Tibial nerve (tissue), 4 donors: ENCODE results near the gene TBX1. TPM values are rescaled to one million over a fixed set of nuclear protein-coding genes. Genes with fewer than 3 reads are reported as not detected.

Experiments
- DNase-seq, 2 donors: peaks; one replicate each; pipeline ENCODE4 v3.0.0-alpha.2; 2019; ENCODE audit warnings: low spot score in 2 of 2
- H3K27ac ChIP-seq, 4 donors: fragments of 200-600 bp; sonication (generic) in 3 of 4; one replicate each; pipeline ENCODE4 v1.5.1; 2017 to 2019; ENCODE audit warnings: mild to moderate bottlenecking in 1 of 4
- H3K27me3 ChIP-seq, 2 donors: fragments of 200-600 bp; sonication (generic) in 1 of 2; one replicate each; pipeline versions ENCODE4 v1.5.1 to v1.6.0; 2017 to 2019
- H3K36me3 ChIP-seq, 3 donors: fragments of 200-600 bp; sonication (generic); one replicate each; pipeline ENCODE4 v1.5.1; 2018 to 2019
- H3K4me1 ChIP-seq, 4 donors: fragments of 200-600 bp; sonication (generic) in 3 of 4; one replicate each; pipeline ENCODE4 v1.5.1; 2017 to 2019
- H3K4me3 ChIP-seq, 4 donors: fragments of 200-600 bp; sonication (generic) in 3 of 4; one replicate each; pipeline ENCODE4 v1.5.1; 2017 to 2019; ENCODE audit warnings: mild to moderate bottlenecking in 1 of 4, moderate library complexity in 1 of 4
- H3K9me3 ChIP-seq, 4 donors: fragments of 200-600 bp; sonication (generic) in 3 of 4; one replicate each; pipeline ENCODE4 v1.5.1; 2017 to 2019
- CTCF ChIP-seq, 5 experiments: fragments of 200-600 bp in 3 of 5; fragments of 450-650 bp in 2 of 5; sonication (generic) in 3 of 5; IDR thresholded peaks; one replicate each; pipeline ENCODE4 v1.5.1; 2016 to 2019; ENCODE audit warnings: antibody characterized with exemption in 5 of 5, mild to moderate bottlenecking in 3 of 5, moderate library complexity in 2 of 5
- EP300 ChIP-seq, 2 donors: sonication (generic); formaldehyde crosslinking; IDR thresholded peaks; one replicate each; pipeline ENCODE4 v1.6.1; 2017; ENCODE audit warnings: antibody characterized with exemption in 2 of 2, mild to moderate bottlenecking in 1 of 2
- POLR2A ChIP-seq, 2 donors: fragments of 450-650 bp; IDR thresholded peaks; one replicate each; pipeline ENCODE4 v1.6.1; 2017; ENCODE audit warnings: antibody characterized with exemption in 2 of 2, mild to moderate bottlenecking in 2 of 2, moderate library complexity in 2 of 2
- WGBS, 2 donors: methylation state at CpG; one replicate each; pipeline ENCODE4 v1.1.5; 2018; 5-methylcytosine and 5-hydroxymethylcytosine counted together
- total RNA-seq, 4 donors: library from RNA; depleted of rRNA; stranded (reverse); fragments of >200 nt; gene quantifications; one replicate each; pipeline ENCODE4 v1.1.0, GENCODE V29; 2016

Gene TBX1
- total RNA-seq, 4 donors from 2014 or later: 0.42 to 3.6 (median 2.6) TPM

GRCh38 chr22:19761725-19762567 lies 1.4 kb downstream of the TBX1 start:
- no peaks in the 10 kb centered on the region for H3K9me3 ChIP-seq
- peak overlapping the region in 1 of 4 donors; percentile 44 for H3K4me3 ChIP-seq
- H3K27ac ChIP-seq: peak overlapping the region in 1 of 4 donors; percentile 12
- 75 to 78% methylated on average over 30 to 32 of the region's 33 CpGs for WGBS, 2 donors
- no peak for TF ChIP-seq POLR2A (IDR thresholded peaks at IDR 0.05)
- H3K36me3 ChIP-seq: no peaks in the 10 kb centered on the region
- no peak for DNase-seq
- peaks cover 0 to 49% (median 15%) of the 10 kb centered on the region in 4 donors for H3K4me1 ChIP-seq
- H3K27me3 ChIP-seq: peaks cover 0 to 80% of the 10 kb centered on the region in 2 donors

- no peak overlapping the region for H3K27ac ChIP-seq
Measured at GRCh38 chr22:19762568-19763457, 2.2 kb downstream of the TBX1 start.

GRCh38 chr22:19763458-19764298 lies 3.1 kb downstream of the TBX1 start:
- peaks cover 0 to 80% of the 10 kb centered on the region in 2 donors for H3K27me3 ChIP-seq
- H3K9me3 ChIP-seq: no peaks in the 10 kb centered on the region
- H3K27ac ChIP-seq: no peak overlapping the region
- DNase-seq: no peak
- H3K36me3 ChIP-seq: no peaks in the 10 kb centered on the region
- TF ChIP-seq CTCF (IDR thresholded peaks at IDR 0.05): no peak
- no peak for TF ChIP-seq EP300 (IDR thresholded peaks at IDR 0.05)
- no peak for TF ChIP-seq POLR2A (IDR thresholded peaks at IDR 0.05)
- no peak overlapping the region for H3K4me3 ChIP-seq
- WGBS, 2 donors: 61 to 68% methylated on average over 36 to 39 of the region's 39 CpGs
- peaks cover 0 to 55% (median 16%) of the 10 kb centered on the region in 4 donors for H3K4me1 ChIP-seq

More at GRCh38 chr22:19762568-19763457, 2.2 kb downstream of the TBX1 start:
- WGBS, 2 donors: 71 to 83% methylated on average over 33 to 34 of the region's 34 CpGs
- DNase-seq: no peak
- Histone ChIP-seq H3K9me3 (no peaks in the 10 kb centered on the region), H3K36me3 (no peaks in the 10 kb centered on the region), H3K4me1 (peaks cover 0 to 51% (median 16%) of the 10 kb centered on the region in 4 donors), H3K27me3 (peaks cover 0 to 80% of the 10 kb centered on the region in 2 donors), H3K4me3 (no peak overlapping the region)
- TF ChIP-seq POLR2A (IDR thresholded peaks at IDR 0.05) (no peak), CTCF (IDR thresholded peaks at IDR 0.05) (no peak), EP300 (IDR thresholded peaks at IDR 0.05) (no peak)

- WGBS, 2 donors: 55 to 77% methylated on average over 15 to 17 of the region's 17 CpGs
- H3K27ac ChIP-seq: no peak overlapping the region
Measured at GRCh38 chr22:19764299-19764593, 3.7 kb downstream of the TBX1 start.

More at GRCh38 chr22:19764299-19764593, 3.7 kb downstream of the TBX1 start:
- DNase-seq: no peak
- no peaks in the 10 kb centered on the region for H3K9me3 ChIP-seq
- H3K36me3 ChIP-seq: no peaks in the 10 kb centered on the region
- H3K4me3 ChIP-seq: no peak overlapping the region
- peaks cover 0 to 50% (median 15%) of the 10 kb centered on the region in 4 donors for H3K4me1 ChIP-seq
- TF ChIP-seq EP300 (IDR thresholded peaks at IDR 0.05) (no peak), POLR2A (IDR thresholded peaks at IDR 0.05) (no peak), CTCF (IDR thresholded peaks at IDR 0.05) (no peak)
- H3K27me3 ChIP-seq: peaks cover 0 to 78% of the 10 kb centered on the region in 2 donors
